GM21576 (cell line): ENCODE measurements around the gene COA8.
"Not testable (repeated sequence)": the region's sequence is repeated elsewhere in the genome, so short reads cannot be mapped to it uniquely, and the experiment has no call there.

Experiments used
- ATAC-seq: cut with Tn5 transposase; IDR thresholded peaks from one replicate; pipeline ENCODE4 v1.9.1; 2021; ENCODE audit warnings: mild to moderate bottlenecking, moderate library complexity; ENCODE audit not compliant: unreplicated experiment

COA8 gene

DNA sequence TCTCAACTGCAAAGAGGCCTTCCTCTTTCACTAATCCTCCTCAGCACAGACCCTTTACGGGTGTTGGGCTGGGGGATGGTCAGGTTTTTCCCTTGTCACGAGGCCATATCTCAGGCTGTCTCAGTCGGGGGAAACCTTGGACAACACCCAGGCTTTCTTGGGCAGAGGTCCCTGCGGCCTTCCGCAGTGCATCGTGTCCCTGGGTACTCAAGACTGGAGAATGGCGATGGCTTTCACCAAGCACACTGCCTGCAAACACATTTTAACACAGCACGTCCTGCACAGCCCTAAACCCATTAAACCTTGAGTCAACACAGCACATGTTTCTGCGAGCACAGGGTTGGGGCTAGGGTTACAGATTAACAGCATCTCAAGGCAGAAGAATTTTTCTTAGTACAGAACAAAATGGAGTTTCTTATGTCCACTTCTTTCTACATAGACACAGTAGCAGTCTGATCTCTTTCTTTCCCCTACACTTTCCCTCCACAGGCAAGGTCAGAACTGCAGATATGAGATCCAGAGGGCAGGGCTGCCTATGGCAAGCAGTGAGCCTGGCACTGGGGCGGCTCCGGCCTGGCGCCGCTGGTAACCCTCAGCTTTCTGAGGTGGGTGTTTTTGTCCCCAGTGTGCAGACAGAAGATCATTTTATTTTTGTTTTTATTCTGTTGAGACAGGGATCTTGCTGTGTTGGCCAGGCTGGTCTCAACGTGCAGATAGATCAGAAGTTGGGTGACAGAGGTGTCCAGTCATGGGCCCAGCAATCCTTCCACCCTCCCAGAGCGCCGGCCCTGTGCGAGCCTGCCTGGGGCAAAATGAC, 37.1 kb upstream of the COA8 start:
- ATAC-seq, result not testable (repeated sequence)

DNA sequence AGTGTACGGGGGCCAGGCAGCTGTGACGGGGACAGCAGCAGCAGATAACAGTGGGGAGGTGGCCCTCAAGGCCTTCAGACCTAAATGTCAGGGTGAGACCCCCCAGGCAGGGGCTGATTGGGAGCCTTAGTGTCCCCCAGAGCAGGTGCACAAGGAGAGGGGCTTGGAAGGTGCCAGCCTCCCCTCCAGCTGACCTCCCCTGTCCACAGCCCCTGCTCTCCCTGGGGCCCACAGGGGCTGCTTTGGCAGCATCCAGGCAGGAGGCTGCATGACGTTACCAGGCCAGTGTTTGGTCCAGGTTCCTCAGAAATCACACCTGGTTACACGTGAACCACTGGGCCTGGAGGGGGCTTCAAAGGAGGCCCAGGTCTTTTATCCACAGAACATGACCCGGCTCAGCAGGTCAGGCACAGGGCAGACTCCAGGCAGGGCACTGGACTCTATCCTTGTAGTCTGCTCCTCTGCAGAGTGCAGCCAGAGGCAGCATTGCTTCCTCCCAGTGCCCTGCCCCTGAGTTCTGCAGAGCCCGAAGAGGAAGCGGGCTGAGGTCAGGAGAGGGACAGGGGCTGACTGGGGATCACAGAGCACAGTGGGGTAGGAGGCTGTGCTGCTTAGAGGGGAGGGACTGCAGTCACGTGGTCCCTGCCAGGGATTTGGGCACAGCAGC, 36.4 kb upstream of the COA8 start:
- ATAC-seq, result no peak

DNA sequence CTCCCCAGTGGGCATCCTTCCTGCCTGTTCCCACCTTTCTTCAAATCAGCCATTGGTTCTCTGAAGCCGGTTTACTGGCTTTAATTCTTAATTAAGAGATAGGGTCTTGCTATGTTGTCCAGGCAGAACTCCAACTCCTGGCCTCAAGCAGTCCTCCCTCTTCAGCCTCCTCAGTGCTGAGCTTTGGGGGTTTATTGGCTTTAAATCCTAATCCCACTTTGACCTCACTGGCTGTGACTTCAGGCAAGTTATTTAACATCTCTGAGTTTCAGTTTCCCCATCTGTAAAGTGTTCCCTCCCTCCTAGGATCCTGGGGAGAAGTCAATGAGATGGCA, 35.9 kb upstream of the COA8 start:
- no peak for ATAC-seq

DNA sequence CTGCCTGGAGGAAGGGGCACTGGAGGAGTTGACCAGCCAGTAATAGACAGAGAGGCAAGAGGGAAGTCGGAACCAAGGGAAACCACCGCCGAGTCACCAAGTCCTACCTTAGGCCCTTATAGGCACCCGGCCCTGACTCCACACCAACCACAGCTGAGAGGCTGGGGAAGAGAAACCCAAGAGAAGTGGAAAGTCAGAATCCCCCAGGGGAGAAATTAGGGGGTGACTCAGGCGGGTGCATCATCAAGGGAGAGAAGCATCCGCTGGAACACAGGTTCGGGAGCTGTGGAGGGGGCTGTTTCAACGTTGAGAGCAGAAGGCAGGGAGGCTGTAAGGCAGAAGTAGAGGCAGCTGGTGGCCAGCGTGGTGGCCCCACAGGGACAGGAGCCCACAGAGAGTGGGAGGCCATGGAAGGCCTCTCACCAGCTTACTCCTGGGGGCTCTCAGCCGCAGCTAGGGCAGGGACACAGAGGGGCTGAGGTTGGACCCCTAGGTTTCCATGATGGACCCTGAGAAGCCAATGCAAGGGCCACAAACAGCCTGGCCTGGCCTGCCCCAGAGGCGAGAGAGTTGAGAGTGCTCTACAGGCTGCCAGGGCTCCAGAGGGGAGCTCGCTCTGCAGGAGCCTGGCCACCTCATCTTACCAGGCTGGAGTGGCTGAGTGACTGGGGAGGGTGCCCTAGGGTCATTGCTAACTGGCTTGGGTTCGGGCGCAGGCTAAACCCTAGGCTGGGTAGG, 35.2 kb upstream of the COA8 start:
- peak; percentile 51 for ATAC-seq

DNA sequence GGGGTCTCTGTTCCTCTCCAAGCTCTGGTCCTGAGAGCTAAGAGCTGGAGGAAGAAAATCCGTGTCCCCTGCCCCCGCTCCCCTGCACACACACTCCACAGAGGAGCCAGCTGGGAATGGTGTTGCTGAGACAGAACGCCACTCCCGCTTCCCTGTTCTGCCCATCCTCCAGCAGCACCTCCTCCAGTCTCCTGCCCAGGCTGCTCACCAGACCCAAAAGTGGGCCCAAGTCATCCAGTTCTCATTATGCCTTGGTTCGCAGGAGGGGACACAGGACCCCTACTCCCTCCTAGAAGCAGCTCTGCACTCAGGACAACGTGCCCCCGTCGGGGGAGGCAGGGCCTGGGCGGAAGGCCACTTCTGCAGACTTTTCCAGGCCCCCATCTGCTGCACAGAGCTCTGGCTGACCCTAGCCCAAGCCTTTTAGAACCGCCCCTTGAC, 34.6 kb upstream of the COA8 start:
- no peak for ATAC-seq

DNA sequence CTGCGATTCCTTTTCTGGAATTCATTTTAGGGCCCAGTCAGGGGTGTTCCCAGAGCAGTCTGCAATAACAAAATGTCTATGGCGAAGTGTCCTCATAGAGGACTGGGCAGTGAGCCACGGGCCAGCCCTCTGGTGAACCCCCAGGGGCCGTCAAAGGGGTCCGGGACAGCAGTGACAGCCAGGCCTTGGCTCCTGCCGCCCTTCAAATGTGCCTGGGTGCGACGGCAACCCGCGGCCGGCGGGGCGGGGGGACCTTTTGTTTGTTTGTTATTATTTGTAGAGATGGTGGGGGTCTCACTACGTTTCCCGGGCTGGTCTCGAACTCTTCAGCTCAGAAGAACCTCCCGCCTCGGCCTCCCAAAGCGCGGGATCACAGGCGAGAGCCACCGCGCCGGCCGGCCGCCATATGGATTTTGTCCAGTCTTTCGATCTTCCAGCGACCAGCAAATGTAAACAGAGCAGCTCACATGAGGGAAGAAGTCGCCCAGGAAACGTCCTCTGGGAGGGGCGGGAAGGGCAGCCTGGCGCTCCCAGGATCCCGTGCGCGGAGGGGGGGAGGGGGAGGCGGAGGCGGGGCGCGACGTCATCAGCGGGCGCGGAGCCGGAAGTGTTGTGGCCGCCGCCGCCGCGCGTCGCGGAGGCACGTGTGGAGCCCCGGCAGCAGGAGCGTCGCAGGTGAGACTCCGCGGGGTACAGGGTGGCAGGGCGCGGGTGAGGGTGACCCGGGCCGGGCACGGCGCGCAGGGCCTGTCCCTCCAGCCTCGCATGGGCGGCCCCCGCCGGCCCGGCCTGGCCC, 34.0 kb upstream of the COA8 start, which contains the start of gene TRMT61A:
Gene TRMT61A (plus strand): TSS at position 610 of the 796 bp plus-strand sequence. CDS start 783 bp downstream, outside the sequence.
- peak; percentile 37 for ATAC-seq

DNA sequence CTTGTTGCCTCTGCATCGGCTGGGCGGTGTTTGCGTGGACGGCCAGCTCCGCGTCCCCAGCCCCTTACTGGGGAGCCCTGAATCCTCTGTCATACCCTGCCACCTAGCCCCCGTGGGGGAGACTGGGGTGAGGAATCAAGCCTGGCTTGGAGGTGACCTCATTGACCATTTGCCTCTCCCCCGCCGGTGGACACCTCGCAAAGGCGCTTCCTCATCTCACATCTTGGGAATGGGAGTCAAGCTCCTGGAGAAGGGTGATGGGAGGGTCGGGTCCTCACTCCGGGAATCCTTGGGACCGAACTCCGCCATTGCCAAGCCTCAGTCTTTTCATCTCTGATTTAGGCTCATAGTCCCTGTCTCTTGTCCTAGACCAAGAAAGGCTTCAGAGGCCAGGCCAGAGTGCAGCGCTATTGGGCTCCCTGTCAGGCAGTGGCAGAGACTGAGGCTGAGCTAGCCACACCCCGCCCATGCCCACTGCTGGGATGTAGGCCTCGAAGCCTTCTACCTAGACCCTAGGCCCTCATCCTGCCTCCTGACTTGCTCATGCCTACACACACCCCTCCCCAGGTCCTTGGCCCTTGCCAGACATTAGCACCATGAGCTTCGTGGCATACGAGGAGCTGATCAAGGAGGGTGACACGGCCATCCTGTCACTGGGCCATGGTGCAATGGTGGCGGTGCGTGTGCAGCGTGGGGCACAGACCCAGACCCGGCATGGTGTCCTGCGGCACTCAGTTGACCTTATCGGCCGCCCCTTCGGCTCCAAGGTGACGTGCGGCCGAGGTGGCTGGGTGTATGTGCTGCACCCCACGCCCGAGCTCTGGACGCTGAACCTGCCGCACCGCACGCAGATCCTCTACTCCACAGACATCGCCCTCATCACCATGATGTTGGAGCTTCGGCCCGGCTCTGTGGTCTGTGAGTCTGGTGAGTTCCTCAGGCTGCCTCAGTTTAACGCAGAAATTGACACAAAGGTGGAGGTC, 33.1 kb upstream of the COA8 start:
- ATAC-seq, result no peak

DNA sequence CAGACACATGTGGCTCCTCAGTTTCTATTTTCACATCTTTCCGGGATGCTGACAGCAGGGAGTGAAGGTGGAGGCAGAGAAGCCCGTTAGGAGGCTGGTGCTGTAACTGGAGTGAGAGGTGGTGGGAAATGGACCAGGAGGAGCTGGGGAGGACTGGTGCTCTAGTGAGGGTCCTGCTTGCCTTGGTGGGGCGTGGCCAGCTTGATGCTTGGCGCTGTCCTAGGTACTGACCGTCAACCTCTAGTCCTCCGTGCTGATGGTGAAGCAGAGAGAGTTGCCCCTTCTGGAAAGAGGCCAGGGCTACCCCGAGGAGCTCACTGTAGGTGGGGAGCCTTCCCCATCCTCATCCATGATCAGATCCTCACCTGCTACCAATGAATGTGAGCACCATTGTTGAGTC, 32.4 kb upstream of the COA8 start:
- no peak for ATAC-seq

DNA sequence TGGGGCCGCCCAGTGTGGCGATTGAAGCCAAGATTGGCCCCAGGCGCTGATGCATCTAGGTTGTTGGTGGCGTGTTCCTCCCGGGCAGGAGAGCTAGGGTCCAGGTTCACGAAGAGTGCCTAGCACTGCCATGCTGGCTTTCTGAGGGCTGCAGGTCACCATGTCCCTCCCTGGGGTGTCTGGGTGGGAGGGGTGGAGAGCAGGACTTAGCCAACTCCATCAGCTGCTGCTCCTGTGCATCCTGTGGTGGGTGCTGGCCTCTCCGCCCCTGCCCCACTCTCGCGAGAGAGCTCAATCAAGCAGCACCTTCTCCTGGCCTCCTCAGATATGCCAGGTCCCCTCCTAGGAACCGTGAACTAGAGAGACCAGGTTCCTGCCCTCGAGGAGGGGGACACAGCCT, 31.9 kb upstream of the COA8 start:
- ATAC-seq, result no peak

DNA sequence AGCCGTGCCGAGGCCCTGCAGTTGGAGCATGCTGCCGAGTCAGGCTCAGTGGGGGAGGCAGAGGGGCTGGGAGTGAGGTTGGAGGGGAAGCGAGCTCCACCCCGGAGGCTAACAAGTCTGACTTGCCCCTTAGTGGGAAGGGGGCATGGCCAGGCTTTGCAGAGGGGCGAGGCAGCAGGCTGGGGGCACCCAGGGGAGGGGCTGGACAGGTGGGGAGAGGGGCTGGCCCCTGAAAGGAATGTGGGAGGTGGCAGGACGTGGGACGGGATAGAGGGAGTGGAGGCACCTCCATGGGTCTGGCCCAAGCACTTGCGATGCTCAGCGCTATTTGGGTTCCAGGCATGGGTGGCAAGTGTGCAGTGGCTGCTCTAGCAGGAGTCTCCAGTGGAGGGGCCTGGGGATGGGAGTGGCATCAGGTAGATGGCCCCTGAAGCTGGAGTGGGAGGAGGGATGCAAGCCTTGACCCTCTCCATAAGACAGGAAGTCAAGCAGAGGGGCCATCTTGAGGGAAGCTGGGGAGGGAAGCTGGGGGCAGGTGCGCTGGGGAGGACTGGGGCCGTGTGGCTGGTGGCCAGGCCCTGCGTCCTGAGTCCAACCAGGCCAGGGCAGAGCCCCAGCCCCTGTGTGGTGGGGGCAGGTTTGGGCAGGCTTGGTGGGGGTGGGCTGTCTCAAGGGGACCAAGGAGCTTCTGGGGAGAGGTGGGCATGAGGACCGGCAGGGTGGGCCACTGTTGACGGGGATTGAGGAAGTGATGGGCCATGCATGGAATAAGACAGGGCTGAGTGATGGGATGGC, 31.1 kb upstream of the COA8 start:
- ATAC-seq, result no peak

DNA sequence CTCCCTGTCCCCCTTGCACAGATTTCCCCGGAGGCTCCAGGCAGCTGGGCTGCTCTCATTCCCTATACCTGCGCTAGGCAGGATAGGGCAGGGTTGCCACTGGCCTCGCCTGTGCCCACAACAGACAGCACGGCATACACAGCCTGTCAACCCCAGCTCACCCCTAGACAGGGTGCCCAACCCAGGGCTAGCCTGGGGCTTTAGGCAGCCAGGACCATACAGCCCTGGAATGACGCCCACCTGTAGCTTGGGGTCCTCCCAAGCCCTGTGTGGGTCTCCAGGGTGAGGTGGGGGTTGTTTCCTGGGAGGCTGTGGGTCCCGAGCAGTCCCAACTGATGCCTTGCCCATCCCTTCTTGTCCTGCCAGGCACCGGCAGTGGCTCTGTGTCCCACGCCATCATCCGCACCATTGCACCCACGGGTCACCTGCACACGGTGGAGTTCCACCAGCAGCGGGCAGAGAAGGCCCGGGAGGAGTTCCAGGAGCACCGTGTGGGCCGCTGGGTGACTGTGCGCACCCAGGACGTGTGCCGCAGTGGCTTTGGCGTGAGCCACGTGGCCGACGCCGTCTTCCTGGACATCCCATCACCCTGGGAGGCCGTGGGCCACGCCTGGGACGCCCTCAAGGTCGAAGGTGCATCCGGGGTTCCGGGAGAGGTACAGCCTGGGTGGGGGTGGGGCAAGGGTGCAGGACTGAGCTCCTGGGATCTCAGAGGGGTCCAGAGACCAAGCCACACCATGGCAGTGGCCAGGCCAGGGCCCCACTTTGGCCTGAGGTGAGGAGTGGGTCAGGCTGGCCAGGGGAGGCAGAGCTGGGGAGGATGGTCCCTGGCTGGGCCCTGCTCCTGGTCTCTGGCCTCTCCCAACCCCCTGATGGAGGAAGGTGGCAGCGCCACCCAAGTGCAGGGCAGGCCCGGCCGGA, 30.3 kb upstream of the COA8 start:
- ATAC-seq, result no peak

DNA sequence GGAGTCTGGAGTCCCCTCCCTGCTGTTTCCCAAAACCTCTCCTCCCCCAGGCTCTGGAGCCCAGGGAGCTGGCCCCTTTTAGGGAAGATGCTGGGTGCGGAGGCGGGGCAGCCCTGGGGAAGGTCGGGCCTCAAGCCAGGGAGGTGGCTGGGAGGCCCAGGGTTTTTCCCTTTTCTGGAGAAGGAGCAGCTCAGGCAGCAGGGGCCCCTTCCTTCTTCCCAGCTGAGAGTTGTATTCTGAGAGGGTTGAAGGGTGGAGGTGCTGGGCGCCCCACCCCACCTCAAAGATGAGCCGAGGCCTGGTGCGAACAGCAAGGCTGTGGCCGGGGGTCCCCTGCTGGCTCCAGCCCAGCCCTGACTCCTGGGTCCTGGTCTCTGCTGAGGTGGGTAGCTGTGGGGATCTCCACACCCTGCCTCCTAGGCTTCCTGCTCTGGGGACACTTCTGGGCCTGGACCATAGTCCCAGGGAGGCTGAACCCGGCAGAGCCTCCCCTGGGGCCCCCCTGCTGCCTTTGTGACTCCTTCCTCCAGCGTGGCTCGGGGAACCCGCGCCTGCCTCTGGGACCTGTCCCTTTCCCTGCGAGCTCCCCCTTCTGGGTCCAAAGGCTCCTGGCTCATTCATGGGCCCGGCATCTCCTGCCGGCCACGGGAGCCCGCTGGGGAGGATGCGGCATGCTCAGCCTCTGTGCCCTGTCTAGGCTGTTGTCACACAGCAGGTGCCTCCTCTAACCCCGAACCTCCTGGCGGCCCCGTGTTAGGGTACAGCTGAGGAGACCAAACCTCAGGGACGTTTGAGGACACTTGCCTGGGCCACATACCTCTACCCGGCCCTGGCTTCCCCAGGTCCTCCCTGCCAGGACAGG, 29.4 kb upstream of the COA8 start:
- no peak for ATAC-seq

DNA sequence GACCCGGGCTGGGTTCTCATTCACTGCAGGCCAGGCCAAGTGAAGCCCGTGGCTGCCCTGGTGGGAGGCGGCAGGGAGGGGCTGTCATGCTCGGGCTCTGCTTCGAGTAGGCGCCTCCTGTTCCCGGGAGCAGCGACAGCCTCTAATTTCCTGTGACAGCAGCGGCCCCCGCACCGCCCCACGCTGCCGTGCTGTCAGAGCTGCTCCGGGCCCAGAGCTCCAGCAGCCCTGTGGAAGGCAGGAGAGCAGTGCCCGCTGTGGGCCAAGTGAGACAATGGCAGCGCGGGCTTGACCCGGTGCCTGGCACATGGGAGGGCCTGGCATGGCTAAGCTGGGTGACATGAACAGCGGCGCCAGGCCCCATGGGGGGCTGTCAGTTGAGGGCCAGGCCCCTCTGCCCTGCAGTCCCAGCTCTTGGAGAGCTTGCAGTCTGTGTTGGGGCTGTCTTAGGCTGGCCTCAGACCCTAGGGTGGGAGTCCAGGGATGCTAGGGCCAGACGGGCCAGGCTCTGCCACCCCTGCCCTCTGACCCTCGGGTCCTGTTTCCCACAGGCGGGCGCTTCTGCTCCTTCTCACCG, 28.7 kb upstream of the COA8 start:
- no peak for ATAC-seq

DNA sequence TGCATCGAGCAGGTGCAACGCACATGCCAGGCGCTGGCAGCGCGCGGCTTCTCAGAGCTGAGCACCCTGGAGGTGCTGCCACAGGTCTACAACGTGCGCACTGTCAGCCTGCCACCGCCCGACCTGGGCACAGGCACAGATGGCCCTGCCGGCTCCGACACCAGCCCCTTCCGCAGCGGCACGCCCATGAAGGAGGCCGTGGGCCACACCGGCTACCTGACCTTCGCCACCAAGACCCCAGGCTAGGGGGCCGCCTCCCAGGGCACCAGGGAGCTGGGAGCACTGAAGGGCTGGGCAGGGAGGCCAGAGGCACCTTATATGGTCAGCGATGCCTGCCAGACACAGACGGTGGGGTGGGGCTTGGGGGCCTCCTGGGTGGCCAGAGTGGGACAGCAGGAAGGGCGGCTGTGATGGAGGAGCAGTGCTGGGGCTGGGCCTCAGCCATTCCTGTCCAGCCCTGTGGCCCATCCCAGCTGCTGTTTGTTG, 28.1 kb upstream of the COA8 start:
- no peak for ATAC-seq

DNA sequence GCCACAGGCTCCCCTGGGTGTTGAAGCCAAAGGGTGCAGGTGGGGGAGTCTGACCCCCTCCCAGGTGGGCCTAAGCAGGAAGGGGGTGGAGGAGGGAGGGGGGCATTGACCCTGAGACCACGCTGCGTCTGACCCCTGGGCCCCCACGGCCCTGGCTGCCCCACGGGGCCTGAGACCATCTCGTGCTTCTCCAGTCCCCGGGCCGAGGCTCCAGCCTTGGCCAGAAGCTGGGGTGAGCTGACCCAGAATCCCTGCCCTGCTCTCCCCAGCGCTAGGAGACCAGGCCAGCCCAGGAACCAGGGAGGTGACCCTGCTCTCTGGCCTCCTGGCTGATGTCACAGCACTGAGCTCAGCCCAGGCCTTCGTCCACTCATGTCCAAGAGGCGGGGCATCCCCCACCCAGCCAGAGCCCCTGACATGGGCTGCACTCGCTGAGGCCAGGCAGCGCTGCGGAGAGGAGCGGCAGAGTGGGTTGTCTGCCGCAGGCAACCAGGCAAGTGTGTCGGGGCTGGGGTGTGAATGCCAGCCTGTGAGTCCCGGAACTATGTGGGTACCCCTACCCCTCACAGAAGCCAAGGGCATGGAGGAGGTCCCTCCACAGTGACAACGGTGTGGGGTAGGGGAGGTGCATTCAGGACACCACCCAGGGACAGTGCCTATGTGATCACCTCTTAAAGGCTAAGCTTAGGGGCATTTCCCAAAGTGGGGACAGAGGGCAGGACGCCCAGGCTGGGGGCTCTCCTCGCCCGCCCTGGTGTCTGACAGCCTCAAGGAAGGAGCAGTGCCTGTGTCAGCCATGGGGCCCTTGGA, 27.5 kb upstream of the COA8 start:
- ATAC-seq, result no peak
